MM.1S (cell line): ENCODE measurements around the gene RNF182.

Source experiments
- CTCF ChIP-seq: fragments of 300-600 bp; sonication (generic); IDR thresholded peaks from 2 replicates; pipeline ENCODE4 v1.5.1; 2016; ENCODE audit warnings: antibody characterized with exemption, low read length, mixed read lengths
- EZH2 ChIP-seq: fragments of 300-600 bp; sonication (generic); optimal IDR thresholded peaks from 2 replicates; pipeline ENCODE3; 2017; ENCODE audit warnings: low read depth, mild to moderate bottlenecking, antibody characterized with exemption, low read length, mixed read lengths

- no peak for TF ChIP-seq CTCF
- no peak for TF ChIP-seq EZH2
Measured at GRCh38 chr6:14015964-14016363, 91.2 kb downstream of the RNF182 start.
